HT-29 (cell line): ENCODE data around the gene SLC25A51. TPM values are rescaled to one million over a fixed set of nuclear protein-coding genes. Genes with fewer than 3 reads are reported as not detected.
A peak's percentile ranks its signal among the peaks of the same experiment; 100 is the strongest.

ENCODE experiments used
- DNase-seq: peaks from one replicate; pipeline ENCODE4 v3.0.0-alpha.2; 2015; ENCODE audit warnings: low spot score
- total RNA-seq: library from RNA; depleted of rRNA; stranded (reverse); fragments of >200 nt; shearing (Covaris generic); gene quantifications from 2 replicates; pipeline ENCODE4 v1.2.3, GENCODE V29; 2014; rRNA removed

The SLC25A51 gene
- 8.5 and 9.9 TPM in 2 replicates for total RNA-seq

- peak; percentile 86 for DNase-seq
These were observed at the start of gene SLC25A51 for GRCh38 chr9:37903647-37904444. Gene SLC25A51, minus strand, starts transcription at chr9:37904127. Its CDS starts 15,577 bp downstream, at chr9:37888550.

GRCh38 chr9:37953206-37953774 is 49.4 kb upstream of the SLC25A51 start:
- no peak for DNase-seq

GRCh38 chr9:37952731-37953130 is 48.8 kb upstream of the SLC25A51 start:
- DNase-seq, result no peak

- no peak for DNase-seq
These were observed 47.9 kb upstream of the SLC25A51 start for GRCh38 chr9:37951671-37952449.

- DNase-seq, result no peak
These were observed 46.6 kb upstream of the SLC25A51 start for GRCh38 chr9:37950561-37950960.

- DNase-seq, result peak; percentile 40
These were observed 45.6 kb upstream of the SLC25A51 start for GRCh38 chr9:37949576-37949975.

- DNase-seq, result no peak
These were observed 44.6 kb upstream of the SLC25A51 start for GRCh38 chr9:37948417-37948980.

- no peak for DNase-seq
These were observed 44.0 kb upstream of the SLC25A51 start for GRCh38 chr9:37947977-37948376.

GRCh38 chr9:37947471-37947870 is 43.5 kb upstream of the SLC25A51 start:
- DNase-seq, result no peak

GRCh38 chr9:37946971-37947370 is 43.0 kb upstream of the SLC25A51 start:
- DNase-seq, result no peak

GRCh38 chr9:37946041-37946440 is 42.1 kb upstream of the SLC25A51 start:
- DNase-seq, result no peak

GRCh38 chr9:37944671-37945481 is 40.9 kb upstream of the SLC25A51 start:
- no peak for DNase-seq

GRCh38 chr9:37944266-37944650 is 40.3 kb upstream of the SLC25A51 start:
- DNase-seq, result no peak

GRCh38 chr9:37943345-37944265 is 39.7 kb upstream of the SLC25A51 start:
- DNase-seq, result no peak

GRCh38 chr9:37942621-37943344 is 38.9 kb upstream of the SLC25A51 start:
- DNase-seq, result no peak

- DNase-seq, result no peak
These were observed 37.3 kb upstream of the SLC25A51 start for GRCh38 chr9:37941253-37941652.

GRCh38 chr9:37939575-37940095 is 35.7 kb upstream of the SLC25A51 start:
- DNase-seq, result no peak

GRCh38 chr9:37938121-37938891 is 34.4 kb upstream of the SLC25A51 start:
- no peak for DNase-seq
